Gastrocnemius medialis (tissue), 4 donors: ENCODE data around the gene IL17D. TPM values are rescaled to one million over a fixed set of nuclear protein-coding genes. Genes with fewer than 3 reads are reported as not detected.
A peak's percentile ranks its signal among the peaks of the same experiment; 100 is the strongest.
"Not testable (repeated sequence)": the region's sequence is repeated elsewhere in the genome, so short reads cannot be mapped to it uniquely, and the experiment has no call there.

Experiments used
- ATAC-seq, 2 donors: fragments of 150-250 bp; one replicate each; pipeline ENCODE4 v1.9.1; 2016
- DNase-seq, 2 donors: peaks; one replicate each; pipeline ENCODE4 v3.0.0-alpha.2; 2019
- H3K27ac ChIP-seq, 4 donors: fragments of 200-600 bp; sonication (generic); 1 replicate in 1 of 4; 2 replicates in 3 of 4; pipeline ENCODE4 v1.5.1; 2016 to 2018; ENCODE audit warnings: mild to moderate bottlenecking in 2 of 4, moderate library complexity in 1 of 4
- H3K27me3 ChIP-seq, 3 donors: fragments of 200-600 bp; sonication (generic) in 2 of 3; 1 replicate in 1 of 3; 2 replicates in 2 of 3; pipeline versions ENCODE4 v1.5.1 to v1.6.0; 2016 to 2019; ENCODE audit warnings: mild to moderate bottlenecking in 1 of 3, moderate library complexity in 1 of 3
- H3K36me3 ChIP-seq, 2 donors: fragments of 200-600 bp; sonication (generic) in 1 of 2; one replicate each; pipeline ENCODE4 v1.5.1; 2017 to 2018
- H3K4me1 ChIP-seq, 2 donors: fragments of 200-600 bp; sonication (generic) in 1 of 2; one replicate each; pipeline ENCODE4 v1.5.1; 2016 to 2017; ENCODE audit warnings: mild to moderate bottlenecking in 2 of 2
- H3K4me3 ChIP-seq, 4 donors: fragments of 200-600 bp; sonication (generic) in 3 of 4; 1 replicate in 1 of 4; 2 replicates in 3 of 4; pipeline ENCODE4 v1.5.1; 2016 to 2019; ENCODE audit warnings: mild to moderate bottlenecking in 2 of 4
- H3K9me3 ChIP-seq, 3 donors: fragments of 200-600 bp; sonication (generic) in 2 of 3; 1 replicate in 1 of 3; 2 replicates in 2 of 3; pipeline ENCODE4 v1.5.1; 2016 to 2019
- POLR2A ChIP-seq, 2 donors: fragments of 450-650 bp; IDR thresholded peaks; one replicate each; pipeline ENCODE4 v1.6.1; 2017; ENCODE audit warnings: antibody characterized with exemption in 2 of 2, mild to moderate bottlenecking in 2 of 2, moderate library complexity in 2 of 2
- in situ Hi-C, 4 donors: fragments of 200-750 bp; cut with MboI; loops; one replicate each; pipeline versions ENCODE4 v1.15.0 to v1.8.0; 2017; ENCODE audit warnings: low sequenced_read_pairs in 4 of 4
- intact Hi-C: fragments of 100-400 bp; cut with DNase I; formaldehyde crosslinking; loops from one replicate; pipeline ENCODE4 v1.15.1; 2023; ENCODE audit warnings: low total_unique reads
- total RNA-seq, 4 donors: library from RNA; depleted of rRNA; stranded (reverse); fragments of >200 nt; gene quantifications; one replicate each; pipeline versions ENCODE4 v1.1.0 to v1.2.3, GENCODE V29; 2016
- TF ChIP-seq, protein P1 (sequence below), 5 experiments: fragments of 450-650 bp in 3 of 5; fragments of 200-600 bp in 2 of 5; sonication (generic) in 2 of 5; IDR thresholded peaks in 4 of 5; conservative IDR thresholded peaks in 1 of 5; 1 replicate in 4 of 5; 2 replicates in 1 of 5; pipeline ENCODE4 v1.5.1; 2016 to 2019; ENCODE audit warnings: antibody characterized with exemption in 5 of 5, mild to moderate bottlenecking in 3 of 5, moderate library complexity in 3 of 5

The IL17D gene
- total RNA-seq, 4 donors from 2014 or later = 2.2 to 14.2 (median 3.0) TPM

GRCh38 chr13:20728579-20729311 lies 25.2 kb downstream of the IL17D start:
- Histone ChIP-seq H3K9me3 (no peaks in the 10 kb centered on the region), H3K27me3 (no peaks in the 10 kb centered on the region), H3K4me1 (peaks cover 12 to 16% of the 10 kb centered on the region in 2 donors), H3K36me3 (peaks cover 0 to 7% of the 10 kb centered on the region in 2 donors), H3K27ac (peak overlapping the region; percentile 44 to 77 (median 62)), H3K4me3 (no peak overlapping the region)
- peak; percentile 77 to 84 for ATAC-seq
- peak in 1 of 2 donors; percentile 53 for DNase-seq
- TF ChIP-seq POLR2A (IDR thresholded peaks at IDR 0.05) = no peak
- TF ChIP-seq, protein P1, sequence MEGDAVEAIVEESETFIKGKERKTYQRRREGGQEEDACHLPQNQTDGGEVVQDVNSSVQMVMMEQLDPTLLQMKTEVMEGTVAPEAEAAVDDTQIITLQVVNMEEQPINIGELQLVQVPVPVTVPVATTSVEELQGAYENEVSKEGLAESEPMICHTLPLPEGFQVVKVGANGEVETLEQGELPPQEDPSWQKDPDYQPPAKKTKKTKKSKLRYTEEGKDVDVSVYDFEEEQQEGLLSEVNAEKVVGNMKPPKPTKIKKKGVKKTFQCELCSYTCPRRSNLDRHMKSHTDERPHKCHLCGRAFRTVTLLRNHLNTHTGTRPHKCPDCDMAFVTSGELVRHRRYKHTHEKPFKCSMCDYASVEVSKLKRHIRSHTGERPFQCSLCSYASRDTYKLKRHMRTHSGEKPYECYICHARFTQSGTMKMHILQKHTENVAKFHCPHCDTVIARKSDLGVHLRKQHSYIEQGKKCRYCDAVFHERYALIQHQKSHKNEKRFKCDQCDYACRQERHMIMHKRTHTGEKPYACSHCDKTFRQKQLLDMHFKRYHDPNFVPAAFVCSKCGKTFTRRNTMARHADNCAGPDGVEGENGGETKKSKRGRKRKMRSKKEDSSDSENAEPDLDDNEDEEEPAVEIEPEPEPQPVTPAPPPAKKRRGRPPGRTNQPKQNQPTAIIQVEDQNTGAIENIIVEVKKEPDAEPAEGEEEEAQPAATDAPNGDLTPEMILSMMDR (IDR thresholded peaks at IDR 0.05 in 4 of 5, conservative IDR thresholded peaks at IDR 0.05 in 1 of 5) = no peak
- intact Hi-C loops (no loop called here), in situ Hi-C loops (no loop called here)

DNA sequence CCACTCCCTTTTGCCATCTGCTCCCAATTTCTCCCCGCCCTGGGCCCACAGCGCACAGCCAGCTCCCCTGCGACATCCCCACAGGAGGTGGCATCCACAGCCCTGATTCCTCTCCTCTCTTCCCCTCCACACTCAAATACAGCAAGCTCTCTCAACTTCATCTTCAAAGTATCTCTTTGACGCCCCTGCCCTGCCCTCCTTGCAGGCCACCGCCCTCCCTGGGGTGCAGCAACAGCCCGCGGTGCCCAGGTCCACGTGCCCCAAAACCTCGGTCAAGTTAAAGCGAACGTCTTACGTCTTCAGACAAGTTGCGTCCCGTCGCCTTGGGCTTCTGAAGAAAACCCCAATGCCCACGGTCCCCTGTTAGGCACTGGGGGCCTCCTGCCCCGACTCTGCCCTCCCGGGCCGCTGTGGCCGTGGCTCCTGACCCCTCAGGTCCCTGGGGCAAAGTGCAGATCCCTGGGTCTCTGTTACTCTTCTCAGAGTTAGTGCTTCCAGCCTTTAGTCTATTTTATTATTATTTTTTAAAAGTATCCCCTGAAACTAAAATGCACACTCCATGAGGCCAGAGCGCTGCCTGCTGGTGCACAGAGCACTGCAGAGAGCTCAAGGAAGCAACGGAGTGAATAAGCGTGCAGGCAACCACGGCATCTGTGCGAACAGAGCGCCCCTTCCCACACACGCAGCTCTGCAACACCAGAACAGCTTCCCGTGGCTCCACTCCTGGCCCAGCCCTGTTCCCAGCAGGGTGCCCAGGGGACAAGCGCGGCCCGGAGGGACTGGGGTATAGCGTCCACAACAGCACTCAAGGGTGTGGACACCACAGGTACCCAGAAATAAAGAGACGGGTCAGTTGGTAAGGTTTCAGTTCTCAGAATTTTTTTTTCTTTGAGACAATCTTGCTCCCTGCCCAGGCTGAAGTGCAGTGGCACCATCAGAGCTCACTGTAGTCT lies 26.4 kb downstream of the IL17D start:
- H3K4me3 ChIP-seq = no peak overlapping the region
- H3K4me1 ChIP-seq = peaks cover 12 to 16% of the 10 kb centered on the region in 2 donors
- intact Hi-C loops = no loop called here
- peak overlapping the region in 1 of 4 donors; percentile 72 for H3K27ac ChIP-seq
- H3K36me3 ChIP-seq = peaks cover 0 to 7% of the 10 kb centered on the region in 2 donors
- no peaks in the 10 kb centered on the region for H3K27me3 ChIP-seq
- H3K9me3 ChIP-seq = no peaks in the 10 kb centered on the region
- no peak for TF ChIP-seq POLR2A (IDR thresholded peaks at IDR 0.05)
- TF ChIP-seq, protein P1 (IDR thresholded peaks at IDR 0.05 in 4 of 5, conservative IDR thresholded peaks at IDR 0.05 in 1 of 5) = no peak
- in situ Hi-C loops = no loop called here
- no peak for DNase-seq
- ATAC-seq = no peak

GRCh38 chr13:20738616-20739015 lies 35.1 kb downstream of the IL17D start:
- Histone ChIP-seq H3K36me3 (no peaks in the 10 kb centered on the region), H3K9me3 (no peaks in the 10 kb centered on the region), H3K4me1 (no peaks in the 10 kb centered on the region), H3K4me3 (no peak overlapping the region), H3K27me3 (no peaks in the 10 kb centered on the region), H3K27ac (no peak overlapping the region)
- ATAC-seq = no peak
- intact Hi-C loops = no loop called here
- no peak for DNase-seq
- TF ChIP-seq, protein P1 (IDR thresholded peaks at IDR 0.05 in 4 of 5, conservative IDR thresholded peaks at IDR 0.05 in 1 of 5) = no peak
- no peak for TF ChIP-seq POLR2A (IDR thresholded peaks at IDR 0.05)
- in situ Hi-C loops = no loop called here

- no peaks in the 10 kb centered on the region for H3K36me3 ChIP-seq
- no peaks in the 10 kb centered on the region for H3K4me1 ChIP-seq
- no peaks in the 10 kb centered on the region for H3K27me3 ChIP-seq
- no peak overlapping the region for H3K27ac ChIP-seq
- in situ Hi-C loops = no loop called here
- intact Hi-C loops = no loop called here
- no peak overlapping the region for H3K4me3 ChIP-seq
- ATAC-seq = no peak
- no peaks in the 10 kb centered on the region for H3K9me3 ChIP-seq
- DNase-seq = no peak
- no peak for TF ChIP-seq POLR2A (IDR thresholded peaks at IDR 0.05)
- TF ChIP-seq, protein P1 (IDR thresholded peaks at IDR 0.05 in 4 of 5, conservative IDR thresholded peaks at IDR 0.05 in 1 of 5) = no peak
Measured at GRCh38 chr13:20740021-20740420, 36.5 kb downstream of the IL17D start.

- H3K27me3 ChIP-seq, H3K9me3 ChIP-seq, H3K36me3 ChIP-seq, ATAC-seq, DNase-seq, H3K4me1 ChIP-seq, in situ Hi-C loops, intact Hi-C loops, H3K4me3 ChIP-seq, H3K27ac ChIP-seq: not testable (repeated sequence)
Measured at GRCh38 chr13:20743830-20744404, 40.4 kb downstream of the IL17D start.
